ENCODE measurements around the gene CACNA1H.

CACNA1H gene

GRCh38 chr16:1152651-1153259, at the start of gene CACNA1H:
Gene CACNA1H (plus strand): TSS chr16:1153106. CDS start chr16:1153738, 632 bp downstream.
- ATAC-seq = peak; percentile 58 to 68

GRCh38 chr16:1103636-1103980, 49.3 kb upstream of the CACNA1H start:
- no peak for ATAC-seq

GRCh38 chr16:1105888-1106620, 46.9 kb upstream of the CACNA1H start:
- ATAC-seq = peak; percentile 45 to 47

GRCh38 chr16:1106659-1107058, 46.2 kb upstream of the CACNA1H start:
- no peak for ATAC-seq

- ATAC-seq = no peak
Measured at GRCh38 chr16:1107141-1107540, 45.8 kb upstream of the CACNA1H start.

- ATAC-seq = no peak
Measured at GRCh38 chr16:1107731-1108130, 45.2 kb upstream of the CACNA1H start.

- ATAC-seq = no peak
Measured at GRCh38 chr16:1108299-1109252, 44.3 kb upstream of the CACNA1H start.

- no peak for ATAC-seq
Measured at GRCh38 chr16:1109648-1110047, 43.3 kb upstream of the CACNA1H start.

- no peak for ATAC-seq
Measured at GRCh38 chr16:1112506-1113184, 40.3 kb upstream of the CACNA1H start.

GRCh38 chr16:1113489-1113888, 39.4 kb upstream of the CACNA1H start:
- ATAC-seq = no peak

GRCh38 chr16:1113889-1114526, 38.9 kb upstream of the CACNA1H start:
- ATAC-seq = no peak

- ATAC-seq = no peak
Measured at GRCh38 chr16:1116693-1117077, 36.2 kb upstream of the CACNA1H start.

GRCh38 chr16:1117176-1117900, 35.6 kb upstream of the CACNA1H start:
- no peak for ATAC-seq

- ATAC-seq = no peak
Measured at GRCh38 chr16:1117926-1118325, 35.0 kb upstream of the CACNA1H start.

- ATAC-seq = no peak
Measured at GRCh38 chr16:1119129-1119528, 33.8 kb upstream of the CACNA1H start.

- no peak for ATAC-seq
Measured at GRCh38 chr16:1119766-1120576, 32.9 kb upstream of the CACNA1H start.

- no peak for ATAC-seq
Measured at GRCh38 chr16:1120577-1120941, 32.3 kb upstream of the CACNA1H start.

GRCh38 chr16:1121009-1121408, 31.9 kb upstream of the CACNA1H start:
- ATAC-seq = no peak

- ATAC-seq = no peak
Measured at GRCh38 chr16:1121601-1122397, 31.1 kb upstream of the CACNA1H start.

GRCh38 chr16:1122398-1122765, 30.5 kb upstream of the CACNA1H start:
- ATAC-seq = no peak

Measured in activated CD4-positive, CD25-positive, alpha-beta regulatory T cell treated with anti-CD3 and anti-CD28 coated beads, Interleukin-2, amount 50 U/mL, for 24 hours (primary cell).